ENCODE results near the gene MPPE1.

GRCh38 chr18:11955239-11956029 lies 47.3 kb upstream of the MPPE1 start:
- TF ChIP-seq CTCF (IDR thresholded peaks at IDR 0.05) = no peak
- TF ChIP-seq POLR2AphosphoS5 (IDR thresholded peaks at IDR 0.05; ENCODE audit: insufficient read depth in 1 of 2, low read depth in 1 of 2) = peak in 1 of 2 donors; percentile 63

Data from vagina (tissue), 2 donors.